ENCODE data around the gene OCIAD2.
"Not testable (repeated sequence)": the region's sequence is repeated elsewhere in the genome, so short reads cannot be mapped to it uniquely, and the experiment has no call there.

OCIAD2 gene, protein sequence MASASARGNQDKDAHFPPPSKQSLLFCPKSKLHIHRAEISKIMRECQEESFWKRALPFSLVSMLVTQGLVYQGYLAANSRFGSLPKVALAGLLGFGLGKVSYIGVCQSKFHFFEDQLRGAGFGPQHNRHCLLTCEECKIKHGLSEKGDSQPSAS

GRCh38 chr4:48906206-48907173 is at the start of gene OCIAD2:
TSS of gene OCIAD2 (minus strand) at chr4:48906774. CDS start at chr4:48904549, 2,225 bp downstream.
- peak; percentile 68 to 70 for DNase-seq (ENCODE audit: low read depth in 2 of 2)

GRCh38 chr4:48954314-48954713 is 47.7 kb upstream of the OCIAD2 start:
- DNase-seq (ENCODE audit: low read depth in 2 of 2): no peak

- DNase-seq (ENCODE audit: low read depth in 2 of 2): no peak
Measured at GRCh38 chr4:48949518-48950219, 43.1 kb upstream of the OCIAD2 start.

DNA sequence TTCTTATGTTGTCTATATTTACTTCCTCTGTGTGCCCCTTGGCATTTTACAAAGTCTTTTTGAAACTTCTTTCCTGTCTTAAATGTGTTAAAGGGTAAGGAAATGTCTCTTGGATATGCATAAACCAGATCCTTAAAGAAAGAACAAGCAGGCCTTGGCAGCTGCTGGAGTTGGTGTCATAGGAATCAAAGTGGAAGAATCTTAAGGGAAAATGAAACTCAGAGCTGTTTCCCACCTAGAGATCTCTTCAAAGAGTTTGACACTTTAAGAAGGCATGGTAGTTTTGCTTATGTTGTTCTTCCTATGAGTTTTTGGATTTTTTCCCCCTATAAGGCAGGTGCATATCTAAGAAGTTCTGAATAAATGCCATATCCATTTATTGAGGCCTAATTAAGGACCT is 42.5 kb upstream of the OCIAD2 start:
- DNase-seq (ENCODE audit: low read depth in 2 of 2): no peak

GRCh38 chr4:48947731-48948130 is 41.2 kb upstream of the OCIAD2 start:
- DNase-seq (ENCODE audit: low read depth in 2 of 2): no peak

GRCh38 chr4:48945981-48946380 is 39.4 kb upstream of the OCIAD2 start:
- DNase-seq (ENCODE audit: low read depth in 2 of 2): no peak

DNA sequence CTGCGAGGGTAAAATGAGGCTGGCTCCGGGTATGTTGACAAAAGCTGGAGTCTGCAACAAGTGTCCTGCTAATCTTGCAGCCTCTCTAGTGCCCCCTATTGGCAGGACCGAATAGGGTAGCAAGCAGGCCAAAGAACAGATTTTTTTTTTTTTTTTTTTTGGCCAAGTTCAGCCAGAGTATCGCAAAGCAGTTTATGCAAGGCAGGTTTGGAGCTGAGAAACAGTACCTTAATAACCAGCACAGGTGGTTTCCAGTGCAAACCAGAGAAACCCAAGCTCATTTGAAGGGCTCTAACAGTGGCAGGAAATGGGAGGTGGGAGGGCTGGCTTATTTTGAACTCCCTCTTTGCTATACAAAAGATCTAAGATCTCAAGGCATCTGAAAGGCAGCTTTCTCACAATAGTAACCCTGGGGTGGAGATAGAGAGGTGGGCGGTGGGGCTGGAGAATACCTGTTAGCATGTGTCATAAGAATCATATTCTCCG is 38.2 kb upstream of the OCIAD2 start:
- no peak for DNase-seq (ENCODE audit: low read depth in 2 of 2)

- no peak for DNase-seq (ENCODE audit: low read depth in 2 of 2)
Measured at GRCh38 chr4:48944252-48944651, 37.7 kb upstream of the OCIAD2 start.

GRCh38 chr4:48943387-48943786 is 36.8 kb upstream of the OCIAD2 start:
- no peak for DNase-seq (ENCODE audit: low read depth in 2 of 2)

DNA sequence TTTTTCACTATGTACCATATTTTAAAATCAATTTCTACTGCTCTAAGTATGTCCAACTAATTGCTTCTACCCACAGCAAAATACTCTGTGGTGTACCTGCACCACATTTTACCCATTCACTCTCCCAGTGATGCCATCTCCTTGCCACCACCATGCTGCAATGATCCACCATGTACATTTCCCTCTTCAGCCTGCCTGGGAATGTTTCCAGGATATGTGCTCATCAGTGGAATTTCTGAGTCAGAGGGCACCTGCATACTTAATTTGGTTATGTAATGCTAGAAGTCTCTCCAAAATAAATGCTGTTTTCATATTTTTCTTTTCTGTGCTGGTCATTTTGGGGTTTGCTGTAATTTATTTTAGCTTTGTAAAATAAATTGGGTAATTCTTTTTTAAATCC is 33.2 kb upstream of the OCIAD2 start:
- no peak for DNase-seq (ENCODE audit: low read depth in 2 of 2)

DNA sequence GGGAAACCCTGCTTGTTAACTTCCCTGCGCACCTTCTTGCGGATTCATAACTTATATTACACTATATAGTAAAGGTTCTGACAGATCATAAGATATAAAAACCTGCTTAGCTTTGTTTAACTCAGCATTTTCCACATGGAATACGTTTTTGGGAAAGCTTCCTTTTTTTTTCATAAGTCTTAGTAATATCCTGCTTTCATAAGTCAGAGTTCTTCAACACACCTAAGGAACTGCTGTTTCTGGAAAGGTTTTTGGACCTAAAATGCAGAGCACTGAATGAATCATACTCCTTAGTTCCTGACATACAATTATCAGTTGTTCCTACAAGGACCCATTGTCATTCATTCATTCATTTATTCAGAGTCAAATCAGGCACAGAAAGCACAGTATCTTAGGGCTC is 32.3 kb upstream of the OCIAD2 start:
- DNase-seq (ENCODE audit: low read depth in 2 of 2): no peak

GRCh38 chr4:48937033-48937432 is 30.5 kb upstream of the OCIAD2 start:
- no peak for DNase-seq (ENCODE audit: low read depth in 2 of 2)

- no peak for DNase-seq (ENCODE audit: low read depth in 2 of 2)
Measured at GRCh38 chr4:48931459-48931858, 24.9 kb upstream of the OCIAD2 start.

DNA sequence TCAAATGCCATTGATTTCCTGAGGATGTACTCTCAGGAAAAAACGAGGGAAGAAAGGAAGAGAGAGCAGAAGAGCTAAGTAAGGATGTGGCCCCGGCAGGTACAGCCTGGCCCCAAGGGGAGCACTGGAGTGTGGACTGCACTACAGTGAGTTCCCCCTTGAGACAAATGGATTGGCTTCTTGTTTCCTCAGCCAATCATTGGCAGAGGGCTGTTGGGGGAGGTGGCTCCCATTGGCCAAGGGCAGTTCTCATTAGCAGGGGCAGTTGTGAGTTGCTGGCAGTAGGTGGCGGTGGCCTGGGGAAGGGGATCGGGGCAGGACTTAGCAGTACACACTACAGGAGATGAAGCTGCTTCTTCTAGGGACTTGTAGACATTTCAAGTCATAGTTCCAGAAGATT is 24.1 kb upstream of the OCIAD2 start:
- no peak for DNase-seq (ENCODE audit: low read depth in 2 of 2)

DNA sequence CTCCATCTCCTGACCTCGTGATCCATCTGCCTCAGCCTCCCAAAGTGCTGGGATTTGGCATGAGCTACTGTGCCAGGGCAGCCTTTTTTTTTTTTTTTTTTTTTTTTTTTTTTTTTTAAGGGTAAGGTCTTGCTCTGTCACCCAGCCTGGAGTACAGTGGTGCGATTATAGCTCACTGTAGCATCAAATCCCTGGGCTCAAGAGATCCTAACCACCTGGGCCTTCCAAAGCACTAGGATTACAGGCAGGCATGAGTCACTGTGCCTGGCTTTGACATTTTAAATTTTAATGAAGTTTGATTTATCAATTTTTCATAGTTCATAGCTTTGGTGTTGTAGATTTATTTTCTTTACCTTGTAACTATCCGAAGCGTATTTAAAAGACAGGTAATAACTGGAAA is 17.8 kb upstream of the OCIAD2 start:
- no peak for DNase-seq (ENCODE audit: low read depth in 2 of 2)

DNA sequence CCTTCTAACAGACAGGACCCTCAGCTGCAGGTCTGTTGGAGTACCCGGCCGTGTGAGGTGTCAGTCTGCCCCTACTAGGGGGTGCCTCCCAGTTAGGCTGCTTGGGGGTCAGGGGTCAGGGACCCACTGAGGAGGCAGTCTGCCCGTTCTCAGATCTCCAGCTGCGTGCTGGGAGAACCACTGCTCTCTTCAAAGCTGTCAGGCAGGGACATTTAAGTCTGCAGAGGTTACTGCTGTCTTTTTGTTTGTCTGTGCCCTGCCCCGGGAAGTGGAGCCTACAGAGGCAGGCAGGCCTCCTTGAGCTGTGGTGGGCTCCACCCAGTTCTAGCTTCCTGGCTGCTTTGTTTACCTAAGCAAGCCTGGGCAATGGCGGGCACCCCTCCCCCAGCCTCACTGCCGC is 16.5 kb upstream of the OCIAD2 start:
- not testable (repeated sequence) for DNase-seq (ENCODE audit: low read depth in 2 of 2)

- no peak for DNase-seq (ENCODE audit: low read depth in 2 of 2)
Measured at GRCh38 chr4:48914311-48914710, 7.7 kb upstream of the OCIAD2 start.

- no peak for DNase-seq (ENCODE audit: low read depth in 2 of 2)
Measured at GRCh38 chr4:48913346-48913745, 6.8 kb upstream of the OCIAD2 start.

DNA sequence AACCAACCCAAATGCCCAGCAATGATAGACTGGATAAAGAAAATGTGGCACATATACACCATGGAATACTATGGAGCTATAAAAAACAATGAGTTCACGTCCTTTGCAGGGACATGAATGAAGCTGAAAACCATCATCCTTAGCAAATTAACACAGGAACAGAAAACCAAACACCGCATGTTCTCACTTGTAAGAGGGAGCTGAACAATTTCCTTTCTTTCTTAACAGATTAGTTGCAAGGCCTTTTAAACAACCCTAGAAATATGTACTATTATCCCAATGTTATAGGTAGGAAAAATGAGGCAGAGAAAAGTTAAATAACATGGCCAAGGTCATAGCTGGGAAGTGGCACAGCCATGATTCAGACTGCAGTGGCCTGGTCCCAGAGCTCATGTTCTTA is 5.8 kb upstream of the OCIAD2 start:
- no peak for DNase-seq (ENCODE audit: low read depth in 2 of 2)

GRCh38 chr4:48910511-48910910 is 3.9 kb upstream of the OCIAD2 start:
- DNase-seq (ENCODE audit: low read depth in 2 of 2): no peak

DNA sequence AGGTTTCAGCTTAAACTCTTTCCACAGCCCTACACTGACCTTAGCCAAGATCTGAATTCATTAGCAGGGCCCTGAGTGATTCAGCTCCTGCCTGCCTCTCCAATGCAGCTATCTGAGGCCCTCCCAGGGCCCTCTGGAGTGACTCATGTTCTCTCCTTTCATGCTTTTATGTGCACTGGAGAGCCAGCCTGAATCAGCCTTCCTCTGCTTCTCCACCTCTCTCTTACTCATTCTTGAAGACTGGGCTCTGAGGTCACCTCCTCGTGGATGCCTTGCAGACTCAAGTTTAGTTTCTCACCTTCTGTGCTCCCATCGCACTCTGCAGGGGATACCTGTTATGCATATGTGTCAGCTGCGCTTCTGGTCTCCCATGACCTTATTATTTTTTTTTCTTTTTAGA is 3.1 kb upstream of the OCIAD2 start:
- DNase-seq (ENCODE audit: low read depth in 2 of 2): no peak

- no peak for DNase-seq (ENCODE audit: low read depth in 2 of 2)
Measured at GRCh38 chr4:48908687-48909086, 2.1 kb upstream of the OCIAD2 start.
